Stimulated activated CD4-positive, alpha-beta T cell treated with anti-CD3 and anti-CD28 coated beads, Interleukin-1b, Interleukin-23, amount 100 ng/mL, for 4 hours (primary cell): ENCODE data around the gene ZDHHC18.

Experiments used
- DNase-seq, 2 donors: peaks; one replicate each; pipeline ENCODE4 v3.0.0-alpha.2; 2020; ENCODE audit warnings: low read depth in 2 of 2

The ZDHHC18 gene

DNA sequence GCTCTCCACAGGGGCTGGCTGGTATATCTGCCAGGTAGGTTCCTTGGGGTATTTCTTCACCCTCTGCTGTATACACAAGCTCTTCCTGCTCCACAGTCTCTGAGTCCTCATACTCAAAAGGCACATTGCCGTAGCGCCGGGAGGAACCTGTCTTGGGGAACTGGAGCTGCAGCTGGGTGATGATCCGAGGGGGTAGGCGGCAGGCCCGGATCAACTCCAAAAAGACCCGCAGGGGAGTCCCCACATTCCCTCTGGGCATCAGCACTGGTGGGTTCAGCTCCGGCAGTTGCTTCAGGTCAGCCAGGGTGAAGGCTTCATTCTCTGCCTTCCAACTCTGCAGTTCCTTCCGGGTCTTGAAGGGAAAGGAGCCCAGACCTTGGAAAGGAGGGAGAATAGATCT, 70.9 kb downstream of the ZDHHC18 start:
- no peak for DNase-seq

DNA sequence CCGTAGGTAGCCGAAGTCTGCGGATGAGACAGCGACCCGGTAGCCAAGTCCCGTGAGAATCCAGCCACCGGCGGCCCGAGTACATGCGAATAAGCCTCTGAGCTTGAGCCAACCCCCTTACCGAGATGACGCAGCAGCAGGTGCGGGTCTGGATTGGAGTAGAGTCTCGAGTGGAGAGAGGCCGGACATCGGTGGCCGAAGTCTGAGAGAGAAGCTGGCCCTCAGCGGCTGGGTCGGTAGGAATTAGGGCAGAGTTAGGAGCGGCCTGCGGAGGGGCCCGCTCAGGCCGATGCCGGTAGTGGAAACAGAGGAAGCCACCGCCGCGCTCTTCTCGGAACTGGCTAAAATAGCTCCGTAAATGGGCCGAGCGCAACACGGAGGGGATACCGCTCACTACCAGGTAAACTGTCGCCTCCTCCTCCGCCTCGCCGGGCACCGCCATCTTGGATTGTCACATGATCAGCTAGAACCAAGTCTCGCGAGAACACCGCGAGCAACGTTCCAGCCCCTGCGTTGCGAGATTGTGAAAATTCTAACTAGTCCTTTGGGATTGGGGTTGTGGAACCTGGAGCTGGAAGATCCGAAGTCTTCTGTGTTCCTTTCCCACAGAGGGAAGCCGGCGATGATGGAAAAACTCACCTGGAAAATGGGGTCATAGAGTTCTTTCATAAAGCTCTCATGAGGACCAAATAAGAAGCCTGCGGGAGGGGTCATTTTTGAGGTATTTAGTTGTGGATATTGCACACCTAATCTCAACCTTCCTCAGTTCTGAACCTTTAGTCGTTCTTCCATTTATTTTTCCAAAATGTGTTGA, 73.7 kb downstream of the ZDHHC18 start, which contains the start of gene GPATCH3:
GPATCH3 (minus strand) TSS at position 467 of the 814 bp plus-strand sequence; CDS start at position 442, 25 bp downstream.
- DNase-seq, result peak; percentile 77 to 84

DNA sequence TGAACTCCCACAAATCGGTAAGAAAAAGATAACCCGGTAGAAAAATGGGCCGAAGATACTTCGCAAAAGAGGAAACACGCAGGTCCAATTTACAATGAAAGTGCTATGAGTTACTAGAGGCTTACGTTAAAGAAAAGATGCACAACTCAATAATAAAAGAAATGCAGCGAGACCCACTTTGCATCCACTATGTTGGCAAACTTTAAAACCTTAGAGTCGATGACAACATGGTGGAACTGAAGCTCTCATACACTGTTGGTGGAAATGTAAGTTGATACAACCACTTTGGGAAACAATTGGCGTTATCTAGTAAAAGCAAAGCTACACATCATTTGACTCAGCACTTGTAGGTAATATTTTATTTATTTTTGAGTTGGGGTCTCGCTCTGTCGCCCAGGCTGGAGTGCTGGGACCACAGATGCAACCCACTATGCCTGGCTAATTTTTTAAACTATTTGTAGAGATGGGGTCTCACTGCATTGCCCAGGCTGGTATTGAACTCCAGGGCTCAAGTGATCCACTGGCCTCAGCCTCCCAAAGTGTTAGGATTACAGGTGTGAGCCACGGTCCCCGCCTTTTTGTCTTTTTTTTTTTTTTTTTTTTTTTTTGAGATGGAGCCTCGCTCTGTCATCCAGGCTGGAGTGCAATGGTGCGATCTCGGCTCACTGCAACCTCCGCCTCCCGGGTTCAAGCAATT, 74.5 kb downstream of the ZDHHC18 start:
- no peak for DNase-seq
